NCI-H2107 (cell line): Measurements from ENCODE around the gene KIFC1.
"Not testable (repeated sequence)": the region's sequence is repeated elsewhere in the genome, so short reads cannot be mapped to it uniquely, and the experiment has no call there.

Source experiments
- DNase-seq: peaks from one replicate; lab custom pipeline; 2025; lab: John Stamatoyannopoulos, UW

KIFC1 gene

GRCh38 chr6:33391278-33391921 lies at the start of gene KIFC1:
Gene KIFC1 (plus strand): TSS chr6:33391823. CDS start chr6:33391986, 163 bp downstream.
- DNase-seq = peak; percentile 96

- not testable (repeated sequence) for DNase-seq
Observed at GRCh38 chr6:33343606-33343952, 48.0 kb upstream of the KIFC1 start.

GRCh38 chr6:33343953-33344611 lies 47.5 kb upstream of the KIFC1 start:
- no peak for DNase-seq

GRCh38 chr6:33344701-33345697 lies 46.6 kb upstream of the KIFC1 start:
- peak; percentile 66 for DNase-seq

GRCh38 chr6:33346972-33347371 lies 44.7 kb upstream of the KIFC1 start:
- not testable (repeated sequence) for DNase-seq

- no peak for DNase-seq
Observed at GRCh38 chr6:33347816-33348215, 43.8 kb upstream of the KIFC1 start.

- not testable (repeated sequence) for DNase-seq
Observed at GRCh38 chr6:33355860-33356259, 35.8 kb upstream of the KIFC1 start.

GRCh38 chr6:33356295-33356694 lies 35.3 kb upstream of the KIFC1 start:
- no peak for DNase-seq

GRCh38 chr6:33357160-33357871 lies 34.3 kb upstream of the KIFC1 start:
- DNase-seq = not testable (repeated sequence)

GRCh38 chr6:33359331-33359730 lies 32.3 kb upstream of the KIFC1 start:
- no peak for DNase-seq

GRCh38 chr6:33363486-33363885 lies 28.1 kb upstream of the KIFC1 start:
- not testable (repeated sequence) for DNase-seq

GRCh38 chr6:33364475-33365205 lies 27.0 kb upstream of the KIFC1 start:
- peak; percentile 29 for DNase-seq

- not testable (repeated sequence) for DNase-seq
Observed at GRCh38 chr6:33365206-33365971, 26.2 kb upstream of the KIFC1 start.

GRCh38 chr6:33367009-33367714 lies 24.5 kb upstream of the KIFC1 start:
- DNase-seq = no peak

- DNase-seq = not testable (repeated sequence)
Observed at GRCh38 chr6:33367715-33368025, 24.0 kb upstream of the KIFC1 start.

- not testable (repeated sequence) for DNase-seq
Observed at GRCh38 chr6:33371901-33372300, 19.7 kb upstream of the KIFC1 start.

- no peak for DNase-seq
Observed at GRCh38 chr6:33372526-33373123, 19.0 kb upstream of the KIFC1 start.

- no peak for DNase-seq
Observed at GRCh38 chr6:33373960-33374910, 17.4 kb upstream of the KIFC1 start.
